Neural cell (in vitro differentiated cells): ENCODE results near the gene GAPDH. TPM values are rescaled to one million over a fixed set of nuclear protein-coding genes. Genes with fewer than 3 reads are reported as not detected.

Source experiments
- H2AFZ ChIP-seq: fragments of 200-600, 300-800 bp; sonication (generic), shearing (Covaris generic); 2 replicates; pipeline ENCODE4 v1.6.0; 2014; ENCODE audit warnings: low read depth, mild to moderate bottlenecking, antibody characterized with exemption, low read length, moderate library complexity
- H3F3A ChIP-seq: fragments of 200-600 bp; shearing (Covaris generic); 2 replicates; pipeline ENCODE4 v1.6.1; 2016; ENCODE audit warnings: mild to moderate bottlenecking, moderate library complexity, mixed read lengths, antibody characterized with exemption, low read length; ENCODE audit not compliant: insufficient read depth, poor library complexity, severe bottlenecking
- H3K27ac ChIP-seq: fragments of 200-600, 300-800 bp; sonication (generic), shearing (Covaris generic); 2 replicates; pipeline ENCODE4 v1.5.1; 2014; ENCODE audit warnings: mild to moderate bottlenecking, low read length, moderate library complexity
- H3K27me3 ChIP-seq: fragments of 300-800, 200-600 bp; sonication (generic), shearing (Covaris generic); 2 replicates; pipeline ENCODE4 v1.6.0; 2014; ENCODE audit warnings: mild to moderate bottlenecking, low read depth, low read length, moderate library complexity; ENCODE audit not compliant: insufficient read depth
- H3K36me3 ChIP-seq: fragments of 300-800, 200-600 bp; sonication (generic), shearing (Covaris generic); 2 replicates; pipeline ENCODE4 v1.5.1; 2014; ENCODE audit warnings: mild to moderate bottlenecking, antibody characterized with exemption, low read length, moderate library complexity; ENCODE audit not compliant: insufficient read depth
- H3K4me2 ChIP-seq: fragments of 300-800, 200-600 bp; sonication (generic), shearing (Covaris generic); 2 replicates; pipeline ENCODE4 v1.6.0; 2014; ENCODE audit warnings: mild to moderate bottlenecking, low read length
- H3K4me3 ChIP-seq: fragments of 300-800, 200-600 bp; sonication (generic), shearing (Covaris generic); 2 replicates; pipeline ENCODE4 v1.5.1; 2014; ENCODE audit warnings: mild to moderate bottlenecking, low read length, moderate library complexity
- H3K79me2 ChIP-seq: fragments of 200-600 bp; shearing (Covaris generic); replicated peaks from 2 replicates; pipeline ENCODE4 v1.6.0; 2014; ENCODE audit warnings: mild to moderate bottlenecking, low read length, moderate library complexity; ENCODE audit not compliant: insufficient read depth
- H3K9ac ChIP-seq: fragments of 300-800, 200-600 bp; sonication (generic), shearing (Covaris generic); 2 replicates; pipeline ENCODE4 v1.6.1; 2016; ENCODE audit warnings: mild to moderate bottlenecking, low read length, mixed read lengths
- H3K9me2 ChIP-seq: fragments of 200-600 bp; shearing (Covaris generic); 2 replicates; pipeline ENCODE4 v1.6.1; 2016; ENCODE audit warnings: mild to moderate bottlenecking, low read length, mixed read lengths; ENCODE audit not compliant: insufficient read depth
- H3K9me3 ChIP-seq: fragments of 200-600, 300-800 bp; sonication (generic), shearing (Covaris generic); 2 replicates; pipeline ENCODE4 v1.6.1; 2016; ENCODE audit warnings: mild to moderate bottlenecking, mixed run types, low read length, moderate library complexity, mixed read lengths
- H4K20me1 ChIP-seq: fragments of 200-600 bp; shearing (Covaris generic); 2 replicates; pipeline ENCODE4 v1.6.1; 2016; ENCODE audit warnings: mild to moderate bottlenecking, mixed run types; ENCODE audit not compliant: insufficient read depth
- EP300 ChIP-seq: fragments of 450-650 bp; conservative IDR thresholded peaks from 2 replicates; pipeline ENCODE4 v1.6.1; 2014; ENCODE audit warnings: antibody characterized with exemption, mild to moderate bottlenecking, moderate library complexity; ENCODE audit not compliant: poor library complexity, severe bottlenecking
- EZH2 ChIP-seq: fragments of 200-600, 300-800 bp; shearing (Covaris generic), sonication (generic); IDR thresholded peaks from 2 replicates; pipeline ENCODE4 v1.6.1; 2014; ENCODE audit warnings: antibody characterized with exemption, low read length, borderline replicate concordance, mild to moderate bottlenecking; ENCODE audit not compliant: insufficient read depth, poor library complexity, severe bottlenecking
- MXI1 ChIP-seq: fragments of 450-650 bp; conservative IDR thresholded peaks from 2 replicates; pipeline ENCODE4 v1.6.1; 2014; ENCODE audit warnings: antibody characterized with exemption, mild to moderate bottlenecking; ENCODE audit not compliant: poor library complexity, severe bottlenecking
- POLR2AphosphoS5 ChIP-seq: IDR thresholded peaks from 2 replicates; pipeline ENCODE4 v1.6.1; 2012
- RAD21 ChIP-seq: fragments of 450-650 bp; conservative IDR thresholded peaks from 2 replicates; pipeline ENCODE4 v1.6.1; 2014; ENCODE audit warnings: antibody characterized with exemption, mild to moderate bottlenecking, moderate library complexity
- SMC3 ChIP-seq: fragments of 450-650 bp; conservative IDR thresholded peaks from 2 replicates; pipeline ENCODE4 v1.6.1; 2014; ENCODE audit warnings: antibody characterized with exemption, mild to moderate bottlenecking, moderate library complexity; ENCODE audit not compliant: poor library complexity
- TAF1 ChIP-seq: IDR thresholded peaks from 2 replicates; pipeline ENCODE4 v1.6.1; 2012; ENCODE audit warnings: low read depth
- polyA plus RNA-seq: library from polyadenylated mRNA; depleted of rRNA; stranded (reverse); fragments of >200 nt; gene quantifications from 2 replicates; pipeline ENCODE4 v1.2.3, GENCODE V29; 2014
- TF ChIP-seq, protein P1 (sequence below): IDR thresholded peaks from 2 replicates; pipeline ENCODE4 v1.6.1; 2012; ENCODE audit warnings: borderline replicate concordance
- TF ChIP-seq, protein P2 (sequence below): fragments of 450-650 bp; IDR thresholded peaks from 2 replicates; pipeline ENCODE4 v1.5.1; 2014; ENCODE audit warnings: antibody characterized with exemption, mild to moderate bottlenecking, moderate library complexity; ENCODE audit not compliant: poor library complexity, severe bottlenecking

The GAPDH gene
- polyA plus RNA-seq, 1 donor from 2014 or later = 1,673 TPM

DNA sequence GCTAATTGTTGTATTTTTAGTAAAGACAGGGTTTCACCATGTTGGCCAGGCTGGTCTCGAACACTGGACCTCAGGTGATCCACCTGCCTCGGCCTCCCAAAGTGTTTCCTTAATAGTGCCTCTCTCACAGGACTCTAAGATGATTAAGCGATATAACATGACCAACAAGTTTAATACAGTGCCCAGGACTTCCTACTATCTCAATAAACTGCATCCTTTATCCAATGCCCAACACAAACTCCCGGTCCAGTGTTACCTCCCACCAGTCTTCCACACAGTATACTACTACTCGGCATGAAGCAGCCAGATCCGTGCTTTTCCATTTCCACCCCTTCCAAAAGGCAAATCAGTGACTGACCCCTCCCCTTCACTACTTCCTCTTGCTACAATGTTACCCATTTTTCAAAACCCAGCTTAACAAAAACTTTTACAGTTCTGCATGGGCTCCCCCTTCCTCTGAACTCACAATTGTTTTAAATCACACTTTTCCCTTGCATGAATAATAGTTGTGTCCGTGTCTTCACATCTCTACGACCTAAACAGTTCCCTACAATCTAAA lies 32.9 kb downstream of the GAPDH start:
- Histone ChIP-seq H3K27me3 (no peaks in the 10 kb centered on the region), H3F3A (no peaks in the 10 kb centered on the region), H3K9ac (peak overlapping the region; percentile 63), H4K20me1 (no peaks in the 10 kb centered on the region), H3K4me2 (peak overlapping the region; percentile 69), H3K27ac (no peak overlapping the region), H2AFZ (no peak overlapping the region), H3K36me3 (no peaks in the 10 kb centered on the region), H3K4me3 (peak overlapping the region; percentile 76), H3K79me2 (peaks cover 7% of the 10 kb centered on the region), H3K9me2 (no peaks in the 10 kb centered on the region), H3K9me3 (no peaks in the 10 kb centered on the region)
- TF ChIP-seq, protein P1, sequence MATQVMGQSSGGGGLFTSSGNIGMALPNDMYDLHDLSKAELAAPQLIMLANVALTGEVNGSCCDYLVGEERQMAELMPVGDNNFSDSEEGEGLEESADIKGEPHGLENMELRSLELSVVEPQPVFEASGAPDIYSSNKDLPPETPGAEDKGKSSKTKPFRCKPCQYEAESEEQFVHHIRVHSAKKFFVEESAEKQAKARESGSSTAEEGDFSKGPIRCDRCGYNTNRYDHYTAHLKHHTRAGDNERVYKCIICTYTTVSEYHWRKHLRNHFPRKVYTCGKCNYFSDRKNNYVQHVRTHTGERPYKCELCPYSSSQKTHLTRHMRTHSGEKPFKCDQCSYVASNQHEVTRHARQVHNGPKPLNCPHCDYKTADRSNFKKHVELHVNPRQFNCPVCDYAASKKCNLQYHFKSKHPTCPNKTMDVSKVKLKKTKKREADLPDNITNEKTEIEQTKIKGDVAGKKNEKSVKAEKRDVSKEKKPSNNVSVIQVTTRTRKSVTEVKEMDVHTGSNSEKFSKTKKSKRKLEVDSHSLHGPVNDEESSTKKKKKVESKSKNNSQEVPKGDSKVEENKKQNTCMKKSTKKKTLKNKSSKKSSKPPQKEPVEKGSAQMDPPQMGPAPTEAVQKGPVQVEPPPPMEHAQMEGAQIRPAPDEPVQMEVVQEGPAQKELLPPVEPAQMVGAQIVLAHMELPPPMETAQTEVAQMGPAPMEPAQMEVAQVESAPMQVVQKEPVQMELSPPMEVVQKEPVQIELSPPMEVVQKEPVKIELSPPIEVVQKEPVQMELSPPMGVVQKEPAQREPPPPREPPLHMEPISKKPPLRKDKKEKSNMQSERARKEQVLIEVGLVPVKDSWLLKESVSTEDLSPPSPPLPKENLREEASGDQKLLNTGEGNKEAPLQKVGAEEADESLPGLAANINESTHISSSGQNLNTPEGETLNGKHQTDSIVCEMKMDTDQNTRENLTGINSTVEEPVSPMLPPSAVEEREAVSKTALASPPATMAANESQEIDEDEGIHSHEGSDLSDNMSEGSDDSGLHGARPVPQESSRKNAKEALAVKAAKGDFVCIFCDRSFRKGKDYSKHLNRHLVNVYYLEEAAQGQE = no peak
- TF ChIP-seq POLR2AphosphoS5 (no peak), EP300 (no peak), MXI1 (no peak), RAD21 (no peak)
- TF ChIP-seq, protein P2, sequence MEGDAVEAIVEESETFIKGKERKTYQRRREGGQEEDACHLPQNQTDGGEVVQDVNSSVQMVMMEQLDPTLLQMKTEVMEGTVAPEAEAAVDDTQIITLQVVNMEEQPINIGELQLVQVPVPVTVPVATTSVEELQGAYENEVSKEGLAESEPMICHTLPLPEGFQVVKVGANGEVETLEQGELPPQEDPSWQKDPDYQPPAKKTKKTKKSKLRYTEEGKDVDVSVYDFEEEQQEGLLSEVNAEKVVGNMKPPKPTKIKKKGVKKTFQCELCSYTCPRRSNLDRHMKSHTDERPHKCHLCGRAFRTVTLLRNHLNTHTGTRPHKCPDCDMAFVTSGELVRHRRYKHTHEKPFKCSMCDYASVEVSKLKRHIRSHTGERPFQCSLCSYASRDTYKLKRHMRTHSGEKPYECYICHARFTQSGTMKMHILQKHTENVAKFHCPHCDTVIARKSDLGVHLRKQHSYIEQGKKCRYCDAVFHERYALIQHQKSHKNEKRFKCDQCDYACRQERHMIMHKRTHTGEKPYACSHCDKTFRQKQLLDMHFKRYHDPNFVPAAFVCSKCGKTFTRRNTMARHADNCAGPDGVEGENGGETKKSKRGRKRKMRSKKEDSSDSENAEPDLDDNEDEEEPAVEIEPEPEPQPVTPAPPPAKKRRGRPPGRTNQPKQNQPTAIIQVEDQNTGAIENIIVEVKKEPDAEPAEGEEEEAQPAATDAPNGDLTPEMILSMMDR = no peak

DNA sequence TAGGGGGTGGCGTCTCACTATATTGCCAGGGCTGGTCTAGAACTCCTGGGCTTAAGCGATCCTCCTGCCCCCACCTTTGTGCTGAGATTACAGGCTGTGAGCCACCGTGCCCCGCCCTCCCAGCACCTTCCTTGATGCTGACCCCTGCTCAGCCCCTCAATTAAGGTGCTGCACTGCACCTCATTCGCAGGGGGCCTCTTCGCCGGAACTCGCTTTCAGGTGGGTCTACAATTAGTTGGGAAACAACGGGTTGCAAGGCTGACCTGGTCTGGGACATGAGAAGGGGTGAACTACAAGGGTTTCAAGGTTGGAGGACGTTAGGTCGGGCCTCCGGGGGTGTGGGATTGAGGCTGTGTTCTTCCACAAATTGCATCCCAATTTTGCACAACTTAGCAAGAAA lies 35.0 kb downstream of the GAPDH start:
- H3K4me3 ChIP-seq = no peak overlapping the region
- no peak overlapping the region for H2AFZ ChIP-seq
- no peak overlapping the region for H3K27ac ChIP-seq
- TF ChIP-seq POLR2AphosphoS5 = no peak
- no peak for TF ChIP-seq RAD21
- no peak for TF ChIP-seq SMC3
- no peak for TF ChIP-seq TAF1
- TF ChIP-seq, protein P2 = no peak
- no peak for TF ChIP-seq MXI1
- TF ChIP-seq EZH2 = no peak
- no peak for TF ChIP-seq EP300
- TF ChIP-seq, protein P1 = no peak
- H4K20me1 ChIP-seq = no peaks in the 10 kb centered on the region
- no peak overlapping the region for H3K9ac ChIP-seq
- no peaks in the 10 kb centered on the region for H3K9me2 ChIP-seq
- peaks cover 7% of the 10 kb centered on the region for H3K79me2 ChIP-seq
- H3K9me3 ChIP-seq = no peaks in the 10 kb centered on the region
- H3K4me2 ChIP-seq = no peak overlapping the region
- H3K27me3 ChIP-seq = no peaks in the 10 kb centered on the region
- H3F3A ChIP-seq = no peaks in the 10 kb centered on the region
- peaks cover 8% of the 10 kb centered on the region for H3K36me3 ChIP-seq
